Panc1 (cell line): ENCODE measurements around the gene RNF8. TPM values are rescaled to one million over a fixed set of nuclear protein-coding genes. Genes with fewer than 3 reads are reported as not detected.

Experiments used
- ATAC-seq: fragments of 200-7000 bp; cut with Tn5 transposase; 2 replicates; pipeline ENCODE4 v1.9.1; 2020; ENCODE audit warnings: mild to moderate bottlenecking, moderate library complexity
- BruUV-seq: library from RNA; stranded (reverse); fragments of 400-500 nt; replicated peaks from 2 replicates; lab custom pipeline; 2021; lab: Mats Ljungman, UMichigan
- CTCF ChIA-PET: fragments of 300-600 bp; sonication (Branson Sonifier 250); formaldehyde crosslinking; loops from one replicate; lab custom pipeline; 2022; ENCODE audit warnings: antibody characterized with exemption; lab: Charles Lee
- POLR2A ChIA-PET: fragments of 300-600 bp; sonication (Branson Sonifier 250); formaldehyde crosslinking; loops from one replicate; lab custom pipeline; 2022; ENCODE audit warnings: antibody characterized with exemption; lab: Charles Lee
- DNase-seq: peaks from one replicate; pipeline ENCODE4 v3.0.0-alpha.2; 2010; ENCODE audit warnings: low read depth, low spot score
- H3K27ac ChIP-seq: 2 replicates; pipeline ENCODE4 v1.5.1; 2011; ENCODE audit warnings: mild to moderate bottlenecking, low read length, inconsistent platforms
- H3K27me3 ChIP-seq: fragments of 200-500 bp; sonication (Bioruptor generic); 2 replicates; pipeline ENCODE4 v1.6.0; 2014; ENCODE audit warnings: low read length, inconsistent platforms; ENCODE audit not compliant: control insufficient read depth, insufficient read depth
- H3K36me3 ChIP-seq: fragments of 200-500 bp; sonication (Bioruptor generic); 2 replicates; pipeline ENCODE4 v1.5.1; 2014; ENCODE audit warnings: inconsistent platforms, mild to moderate bottlenecking, low read length, moderate library complexity; ENCODE audit not compliant: control insufficient read depth, insufficient read depth
- H3K4me1 ChIP-seq: 2 replicates; pipeline ENCODE4 v1.5.1; 2011; ENCODE audit warnings: inconsistent platforms, mild to moderate bottlenecking, low read length, moderate library complexity; ENCODE audit not compliant: control insufficient read depth, insufficient read depth
- H3K4me3 ChIP-seq, 2 experiments: 2 replicates each; pipeline ENCODE4 v1.5.1; 2011 to 2012; ENCODE audit warnings: low read depth in 2 of 2, low read length in 2 of 2, mild to moderate bottlenecking in 2 of 2, inconsistent platforms in 1 of 2, moderate library complexity in 1 of 2
- H3K9me3 ChIP-seq: fragments of 200-500 bp; sonication (Bioruptor generic); 2 replicates; pipeline ENCODE4 v1.5.1; 2014; ENCODE audit warnings: low read depth, mild to moderate bottlenecking, inconsistent platforms, low read length, moderate library complexity; ENCODE audit not compliant: control insufficient read depth, insufficient read depth
- POLR2AphosphoS5 ChIP-seq: IDR thresholded peaks from 2 replicates; pipeline ENCODE4 v1.6.1; 2012; ENCODE audit warnings: mild to moderate bottlenecking, low read depth, low read length, moderate library complexity
- SIN3A ChIP-seq: IDR thresholded peaks from 2 replicates; pipeline ENCODE4 v1.6.1; 2012; ENCODE audit warnings: low read depth, mild to moderate bottlenecking, low read length, moderate library complexity, borderline replicate concordance; ENCODE audit not compliant: insufficient read depth
- TCF7L2 ChIP-seq: IDR thresholded peaks from 2 replicates; pipeline ENCODE4 v1.6.1; 2011; ENCODE audit warnings: mild to moderate bottlenecking, low read depth, low read length, inconsistent platforms
- in situ Hi-C: cut with HindIII; loops from 2 replicates; pipeline ENCODE4 v1.10.0; 2016; ENCODE audit warnings: low sequenced_read_pairs, low pct_unique_long_range_greater_than_20kb
- intact Hi-C: fragments of 100-400 bp; cut with micrococcal nuclease; formaldehyde crosslinking; loops from one replicate; pipeline ENCODE4 v1.10.0; 2022; ENCODE audit not compliant: unreplicated experiment
- total RNA-seq: library from RNA; stranded (reverse); gene quantifications from one replicate; pipeline ENCODE4 v1.2.1, GENCODE V29; 2021; ENCODE audit not compliant: unreplicated experiment
- TF ChIP-seq, protein P1 (sequence below): fragments of 450-650 bp; IDR thresholded peaks from 2 replicates; pipeline ENCODE4 v1.5.1; 2017; ENCODE audit warnings: mild to moderate bottlenecking
- TF ChIP-seq, protein P2 (sequence below), 2 experiments: IDR thresholded peaks; 2 replicates each; pipeline ENCODE4 v1.6.1; 2011 to 2012; ENCODE audit warnings: low read depth in 2 of 2, control low read depth in 1 of 2, low read length in 1 of 2, mild to moderate bottlenecking in 1 of 2, moderate library complexity in 1 of 2; ENCODE audit not compliant: insufficient read depth in 1 of 2

The RNF8 gene
- total RNA-seq, 1 experiment from 2014 or later = 21.1 TPM

DNA sequence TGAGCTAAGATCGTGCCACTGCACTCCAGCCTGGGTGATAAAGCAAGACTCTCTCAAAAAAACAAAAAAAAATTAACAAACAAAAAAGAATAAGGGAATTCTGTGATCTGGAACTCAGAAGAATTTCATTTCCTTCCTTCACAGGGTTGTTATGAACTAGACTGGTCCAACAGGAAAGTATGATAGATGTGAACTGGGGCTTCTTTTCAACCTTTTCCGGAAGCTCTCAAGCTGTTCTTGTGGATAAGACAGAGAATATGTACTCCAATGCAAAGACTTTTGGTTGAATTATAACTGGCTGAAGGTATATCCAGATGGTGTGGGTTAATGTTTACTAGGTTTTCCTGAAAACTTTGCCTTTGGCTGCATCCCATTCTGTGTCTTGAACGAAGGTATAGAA lies 5.3 kb downstream of the RNF8 start:
- ATAC-seq (no peak), DNase-seq (no peak)
- CTCF ChIA-PET = no interaction called here
- POLR2A ChIA-PET = no interaction called here
- BruUV-seq = no TSS peak
- Histone ChIP-seq H3K4me1 (peaks cover 6% of the 10 kb centered on the region), H3K27ac (no peak overlapping the region), H3K4me3 (no peak overlapping the region), H3K36me3 (no peaks in the 10 kb centered on the region; the same call in 1 of the 2 replicates), H3K9me3 (no peaks in the 10 kb centered on the region), H3K27me3 (no peaks in the 10 kb centered on the region)
- intact Hi-C loops = no loop called here
- in situ Hi-C loops = no loop called here
- no peak for TF ChIP-seq POLR2AphosphoS5
- TF ChIP-seq, protein P1, sequence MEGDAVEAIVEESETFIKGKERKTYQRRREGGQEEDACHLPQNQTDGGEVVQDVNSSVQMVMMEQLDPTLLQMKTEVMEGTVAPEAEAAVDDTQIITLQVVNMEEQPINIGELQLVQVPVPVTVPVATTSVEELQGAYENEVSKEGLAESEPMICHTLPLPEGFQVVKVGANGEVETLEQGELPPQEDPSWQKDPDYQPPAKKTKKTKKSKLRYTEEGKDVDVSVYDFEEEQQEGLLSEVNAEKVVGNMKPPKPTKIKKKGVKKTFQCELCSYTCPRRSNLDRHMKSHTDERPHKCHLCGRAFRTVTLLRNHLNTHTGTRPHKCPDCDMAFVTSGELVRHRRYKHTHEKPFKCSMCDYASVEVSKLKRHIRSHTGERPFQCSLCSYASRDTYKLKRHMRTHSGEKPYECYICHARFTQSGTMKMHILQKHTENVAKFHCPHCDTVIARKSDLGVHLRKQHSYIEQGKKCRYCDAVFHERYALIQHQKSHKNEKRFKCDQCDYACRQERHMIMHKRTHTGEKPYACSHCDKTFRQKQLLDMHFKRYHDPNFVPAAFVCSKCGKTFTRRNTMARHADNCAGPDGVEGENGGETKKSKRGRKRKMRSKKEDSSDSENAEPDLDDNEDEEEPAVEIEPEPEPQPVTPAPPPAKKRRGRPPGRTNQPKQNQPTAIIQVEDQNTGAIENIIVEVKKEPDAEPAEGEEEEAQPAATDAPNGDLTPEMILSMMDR = no peak
- TF ChIP-seq, protein P2, sequence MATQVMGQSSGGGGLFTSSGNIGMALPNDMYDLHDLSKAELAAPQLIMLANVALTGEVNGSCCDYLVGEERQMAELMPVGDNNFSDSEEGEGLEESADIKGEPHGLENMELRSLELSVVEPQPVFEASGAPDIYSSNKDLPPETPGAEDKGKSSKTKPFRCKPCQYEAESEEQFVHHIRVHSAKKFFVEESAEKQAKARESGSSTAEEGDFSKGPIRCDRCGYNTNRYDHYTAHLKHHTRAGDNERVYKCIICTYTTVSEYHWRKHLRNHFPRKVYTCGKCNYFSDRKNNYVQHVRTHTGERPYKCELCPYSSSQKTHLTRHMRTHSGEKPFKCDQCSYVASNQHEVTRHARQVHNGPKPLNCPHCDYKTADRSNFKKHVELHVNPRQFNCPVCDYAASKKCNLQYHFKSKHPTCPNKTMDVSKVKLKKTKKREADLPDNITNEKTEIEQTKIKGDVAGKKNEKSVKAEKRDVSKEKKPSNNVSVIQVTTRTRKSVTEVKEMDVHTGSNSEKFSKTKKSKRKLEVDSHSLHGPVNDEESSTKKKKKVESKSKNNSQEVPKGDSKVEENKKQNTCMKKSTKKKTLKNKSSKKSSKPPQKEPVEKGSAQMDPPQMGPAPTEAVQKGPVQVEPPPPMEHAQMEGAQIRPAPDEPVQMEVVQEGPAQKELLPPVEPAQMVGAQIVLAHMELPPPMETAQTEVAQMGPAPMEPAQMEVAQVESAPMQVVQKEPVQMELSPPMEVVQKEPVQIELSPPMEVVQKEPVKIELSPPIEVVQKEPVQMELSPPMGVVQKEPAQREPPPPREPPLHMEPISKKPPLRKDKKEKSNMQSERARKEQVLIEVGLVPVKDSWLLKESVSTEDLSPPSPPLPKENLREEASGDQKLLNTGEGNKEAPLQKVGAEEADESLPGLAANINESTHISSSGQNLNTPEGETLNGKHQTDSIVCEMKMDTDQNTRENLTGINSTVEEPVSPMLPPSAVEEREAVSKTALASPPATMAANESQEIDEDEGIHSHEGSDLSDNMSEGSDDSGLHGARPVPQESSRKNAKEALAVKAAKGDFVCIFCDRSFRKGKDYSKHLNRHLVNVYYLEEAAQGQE (IDR thresholded peaks at IDR 0.05; ENCODE audit: insufficient read depth in 1 of 2, low read depth in 2 of 2, low read length in 1 of 2) = no peak
- TF ChIP-seq TCF7L2 = no peak
- no peak for TF ChIP-seq SIN3A

DNA sequence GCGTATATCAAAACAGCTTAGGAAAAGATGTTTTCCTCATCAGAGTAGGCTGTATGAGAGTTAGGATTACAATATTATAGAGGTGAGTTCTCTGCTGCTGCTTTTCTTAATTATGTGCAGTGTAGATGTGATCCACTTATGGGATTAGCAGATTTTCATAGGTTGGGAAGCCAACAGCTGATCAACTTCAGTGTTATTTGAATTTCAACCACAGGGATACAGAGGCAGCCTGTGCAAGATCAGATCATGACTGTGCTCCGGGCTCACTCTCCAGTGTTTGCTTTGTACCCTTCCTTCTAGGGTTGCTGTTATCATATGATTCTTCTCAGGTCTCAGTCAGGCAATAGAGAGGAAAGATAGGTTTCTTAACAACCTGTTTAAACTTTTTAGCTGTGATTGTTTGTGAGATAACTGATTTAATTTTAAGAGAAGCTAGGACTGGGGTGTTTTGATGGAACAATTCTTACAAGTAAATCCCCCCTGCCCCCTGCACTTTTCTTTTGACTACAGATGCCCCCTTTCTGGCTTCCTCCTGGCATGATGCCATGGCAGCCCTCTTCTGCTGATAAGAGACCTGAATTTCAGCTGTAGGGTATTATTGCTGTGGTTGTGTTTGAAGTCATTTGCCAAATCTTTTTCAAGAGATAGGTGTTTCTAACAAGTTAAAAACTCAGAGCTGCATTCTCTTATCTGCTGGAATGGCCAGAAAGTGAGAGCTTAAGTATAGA lies 8.5 kb downstream of the RNF8 start:
- no peak overlapping the region for H3K27ac ChIP-seq
- in situ Hi-C loops (no loop called here), intact Hi-C loops (no loop called here)
- TF ChIP-seq TCF7L2 = no peak
- TF ChIP-seq POLR2AphosphoS5 = no peak
- TF ChIP-seq, protein P1 = no peak
- no peak for TF ChIP-seq SIN3A
- TF ChIP-seq, protein P2 (IDR thresholded peaks at IDR 0.05; ENCODE audit: insufficient read depth in 1 of 2, low read depth in 2 of 2, low read length in 1 of 2) = no peak
- DNase-seq (no peak), ATAC-seq (no peak)
- ChIA-PET CTCF (no interaction called here), POLR2A (no interaction called here)
- H3K9me3 ChIP-seq = no peaks in the 10 kb centered on the region
- BruUV-seq = no TSS peak
- H3K36me3 ChIP-seq = no peaks in the 10 kb centered on the region
- no peaks in the 10 kb centered on the region for H3K4me1 ChIP-seq
- no peaks in the 10 kb centered on the region for H3K27me3 ChIP-seq
- no peak overlapping the region for H3K4me3 ChIP-seq
